ENCODE measurements around the gene BUD23. TPM values are rescaled to one million over a fixed set of nuclear protein-coding genes. Genes with fewer than 3 reads are reported as not detected.

The BUD23 gene
- total RNA-seq, 1 experiment from 2014 or later = 78.1 TPM

DNA sequence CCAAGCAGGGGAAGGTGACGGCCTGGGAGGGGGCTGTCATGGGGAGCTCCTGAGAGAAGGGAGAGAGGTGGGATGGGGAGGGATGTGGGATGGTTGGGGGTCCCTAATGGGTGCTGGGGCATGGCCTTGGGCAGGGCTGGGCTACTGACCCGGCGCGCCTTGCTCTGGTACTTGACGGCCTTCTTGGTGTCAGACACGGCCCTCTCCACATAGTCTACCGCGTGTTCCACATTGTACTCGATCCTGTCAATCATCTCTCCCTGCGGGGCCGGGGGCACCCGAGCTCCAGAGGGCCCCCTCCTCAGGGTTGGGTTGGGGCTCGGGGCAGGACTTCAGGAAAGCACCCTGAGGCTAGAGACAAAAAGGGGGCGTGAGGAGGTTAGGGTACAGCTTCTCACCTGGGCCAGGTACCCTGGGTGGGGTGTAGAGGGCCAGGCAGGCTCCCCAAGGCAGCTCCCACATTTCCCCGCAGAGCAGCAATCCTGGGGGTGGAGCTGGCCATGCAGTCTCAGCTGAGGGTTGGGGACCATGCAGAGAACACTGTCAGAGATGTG is 17.3 kb downstream of the BUD23 start:
- no peak overlapping the region for H3K4me2 ChIP-seq (ENCODE audit: insufficient read depth, insufficient read length, low read length)
- H3K14ac ChIP-seq (ENCODE audit: insufficient read depth, low read length) = no peak overlapping the region; the same call in 1 of the 2 replicates
- H3K79me1 ChIP-seq (ENCODE audit: insufficient read depth, low read depth, low read length, poor library complexity, severe bottlenecking) = no peaks in the 10 kb centered on the region
- no peak overlapping the region for H2BK120ac ChIP-seq (ENCODE audit: low read depth, low read length, poor library complexity, severe bottlenecking)
- Mint-ChIP-seq H3K36me3 (ENCODE audit: insufficient read depth in 1 of 3, low read depth in 3 of 3) (peaks cover 29 to 54% (median 49%) of the 10 kb centered on the region in 3 experiments), H3K27me3 (ENCODE audit: low read depth) (peaks cover 2% of the 10 kb centered on the region), H3K4me1 (peaks cover 9 to 33% of the 10 kb centered on the region in 2 experiments), H3K9me3 (no peaks in the 10 kb centered on the region), H3K4me3 (no peak overlapping the region), H3K27ac (no peak overlapping the region)
- no peaks in the 10 kb centered on the region for H3K79me2 ChIP-seq (ENCODE audit: insufficient read depth, low read length)
- H4K5ac ChIP-seq (ENCODE audit: insufficient read length, low read depth, low read length) = no peak overlapping the region
- no peaks in the 10 kb centered on the region; the same call in 1 of the 2 replicates for H3K4me1 ChIP-seq (ENCODE audit: insufficient read depth, low read length)
- H2AFZ ChIP-seq (ENCODE audit: low read length) = no peak overlapping the region
- WGBS (ENCODE audit: extremely low coverage, insufficient read length, low lambda C conversion rate) = no CpG with 5 or more reads among the region's 15 CpGs
- H4K91ac ChIP-seq (ENCODE audit: insufficient read length, low read depth, low read length) = no peak overlapping the region
- H3K56ac ChIP-seq (ENCODE audit: insufficient read length, low read depth, low read length) = no peak overlapping the region
- H3K23me2 ChIP-seq (ENCODE audit: insufficient read length, low read depth, low read length, poor library complexity, severe bottlenecking) = peaks cover 2% of the 10 kb centered on the region
- H3K9me3 ChIP-seq (ENCODE audit: control insufficient read depth, low read depth, low read length) = no peaks in the 10 kb centered on the region
- TF ChIP-seq, protein P1, sequence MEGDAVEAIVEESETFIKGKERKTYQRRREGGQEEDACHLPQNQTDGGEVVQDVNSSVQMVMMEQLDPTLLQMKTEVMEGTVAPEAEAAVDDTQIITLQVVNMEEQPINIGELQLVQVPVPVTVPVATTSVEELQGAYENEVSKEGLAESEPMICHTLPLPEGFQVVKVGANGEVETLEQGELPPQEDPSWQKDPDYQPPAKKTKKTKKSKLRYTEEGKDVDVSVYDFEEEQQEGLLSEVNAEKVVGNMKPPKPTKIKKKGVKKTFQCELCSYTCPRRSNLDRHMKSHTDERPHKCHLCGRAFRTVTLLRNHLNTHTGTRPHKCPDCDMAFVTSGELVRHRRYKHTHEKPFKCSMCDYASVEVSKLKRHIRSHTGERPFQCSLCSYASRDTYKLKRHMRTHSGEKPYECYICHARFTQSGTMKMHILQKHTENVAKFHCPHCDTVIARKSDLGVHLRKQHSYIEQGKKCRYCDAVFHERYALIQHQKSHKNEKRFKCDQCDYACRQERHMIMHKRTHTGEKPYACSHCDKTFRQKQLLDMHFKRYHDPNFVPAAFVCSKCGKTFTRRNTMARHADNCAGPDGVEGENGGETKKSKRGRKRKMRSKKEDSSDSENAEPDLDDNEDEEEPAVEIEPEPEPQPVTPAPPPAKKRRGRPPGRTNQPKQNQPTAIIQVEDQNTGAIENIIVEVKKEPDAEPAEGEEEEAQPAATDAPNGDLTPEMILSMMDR (conservative IDR thresholded peaks at IDR 0.05) = no peak
- H3K18ac ChIP-seq (ENCODE audit: insufficient read length, low read depth, low read length) = no peak overlapping the region
- no peak overlapping the region for H2AK5ac ChIP-seq (ENCODE audit: insufficient read length, low read length)
- no peaks in the 10 kb centered on the region for H3K27me3 ChIP-seq (ENCODE audit: insufficient read depth, low read length)
- H4K20me1 ChIP-seq (ENCODE audit: control insufficient read depth, insufficient read depth, insufficient read length) = no peaks in the 10 kb centered on the region
- no peak overlapping the region for H3K27ac ChIP-seq (ENCODE audit: insufficient read length, low read depth, low read length)
- H2BK15ac ChIP-seq (ENCODE audit: low read depth, low read length) = no peak overlapping the region
- H3K4ac ChIP-seq (ENCODE audit: low read depth, low read length) = no peak overlapping the region
- H2BK20ac ChIP-seq (ENCODE audit: low read depth, low read length, poor library complexity, severe bottlenecking) = no peak overlapping the region
- H3T11ph ChIP-seq (ENCODE audit: low read length) = no peak overlapping the region
- no peak overlapping the region for H2BK5ac ChIP-seq (ENCODE audit: insufficient read length, low read length)
- no peak overlapping the region for H3K23ac ChIP-seq (ENCODE audit: insufficient read length, low read depth, low read length)
- H3K9ac ChIP-seq (ENCODE audit: extremely low read depth, insufficient read length, low read length) = no peak overlapping the region
- H4K8ac ChIP-seq (replicated peaks; ENCODE audit: insufficient read length, low read depth, low read length) = no peak overlapping the region
- H2BK12ac ChIP-seq (ENCODE audit: insufficient read length, low read depth, low read length) = no peak overlapping the region
- DNase-seq = no peak
